GM12864 (cell line): Measurements from ENCODE around the gene TDRD15.

Experiments
- DNase-seq: peaks from one replicate; pipeline ENCODE4 v3.0.0-alpha.2; 2011; ENCODE audit warnings: low read depth
- H3K4me3 ChIP-seq: 2 replicates; pipeline ENCODE4 v1.5.1; 2011; ENCODE audit warnings: mild to moderate bottlenecking, low read depth, low read length, control low read depth
- TF ChIP-seq, protein P1 (sequence below): IDR thresholded peaks from 2 replicates; pipeline ENCODE4 v1.5.1; 2011; ENCODE audit warnings: low read depth, mild to moderate bottlenecking, moderate library complexity, low read length, control low read depth, inconsistent platforms; ENCODE audit errors: missing control alignments

TDRD15 gene

DNA sequence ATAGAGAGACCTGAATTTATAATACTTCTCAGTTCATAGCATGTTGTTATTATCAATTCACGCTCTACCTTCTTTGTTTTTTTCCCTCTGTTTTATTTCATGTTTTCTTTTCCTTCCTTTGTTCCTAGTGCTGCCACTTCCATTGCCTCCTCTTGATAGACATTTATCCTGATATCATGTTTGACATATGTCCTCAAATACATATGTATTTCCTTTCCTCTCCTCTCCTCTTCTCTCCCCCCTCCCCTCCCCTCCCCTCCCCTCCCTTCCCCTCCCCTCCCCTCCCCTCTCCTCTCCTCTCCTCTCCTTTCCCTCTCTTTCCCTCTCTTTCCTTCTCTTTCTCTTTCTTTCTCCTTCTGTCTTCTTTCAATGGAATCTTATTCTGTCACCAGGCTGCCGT, 67.8 kb downstream of the TDRD15 start:
- no peak overlapping the region for H3K4me3 ChIP-seq
- DNase-seq: no peak
- TF ChIP-seq, protein P1, sequence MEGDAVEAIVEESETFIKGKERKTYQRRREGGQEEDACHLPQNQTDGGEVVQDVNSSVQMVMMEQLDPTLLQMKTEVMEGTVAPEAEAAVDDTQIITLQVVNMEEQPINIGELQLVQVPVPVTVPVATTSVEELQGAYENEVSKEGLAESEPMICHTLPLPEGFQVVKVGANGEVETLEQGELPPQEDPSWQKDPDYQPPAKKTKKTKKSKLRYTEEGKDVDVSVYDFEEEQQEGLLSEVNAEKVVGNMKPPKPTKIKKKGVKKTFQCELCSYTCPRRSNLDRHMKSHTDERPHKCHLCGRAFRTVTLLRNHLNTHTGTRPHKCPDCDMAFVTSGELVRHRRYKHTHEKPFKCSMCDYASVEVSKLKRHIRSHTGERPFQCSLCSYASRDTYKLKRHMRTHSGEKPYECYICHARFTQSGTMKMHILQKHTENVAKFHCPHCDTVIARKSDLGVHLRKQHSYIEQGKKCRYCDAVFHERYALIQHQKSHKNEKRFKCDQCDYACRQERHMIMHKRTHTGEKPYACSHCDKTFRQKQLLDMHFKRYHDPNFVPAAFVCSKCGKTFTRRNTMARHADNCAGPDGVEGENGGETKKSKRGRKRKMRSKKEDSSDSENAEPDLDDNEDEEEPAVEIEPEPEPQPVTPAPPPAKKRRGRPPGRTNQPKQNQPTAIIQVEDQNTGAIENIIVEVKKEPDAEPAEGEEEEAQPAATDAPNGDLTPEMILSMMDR: no peak
